HEK293T (cell line): ENCODE results near the gene COMMD6.
A peak's percentile ranks its signal among the peaks of the same experiment; 100 is the strongest.

Experiments
- CTCF ChIA-PET: fragments of 350-600 bp; formaldehyde crosslinking; extraction: SDS; loops from one replicate; lab custom pipeline; 2021; ENCODE audit warnings: antibody characterized with exemption, inconsistent platforms; lab: Yijun Ruan, JAX
- POLR2A ChIA-PET: fragments of 350-600 bp; formaldehyde crosslinking; extraction: SDS; loops from one replicate; lab custom pipeline; 2020; ENCODE audit warnings: antibody characterized with exemption, inconsistent platforms; lab: Yijun Ruan, JAX
- DNase-seq: peaks from one replicate; pipeline ENCODE4 v3.0.0; 2012; ENCODE audit warnings: mixed read lengths; ENCODE audit errors: extremely low spot score
- ARNT ChIP-seq: fragments of 450-650 bp; IDR thresholded peaks from 2 replicates; pipeline ENCODE4 v1.6.1; 2017; ENCODE audit warnings: mild to moderate bottlenecking
- BHLHE40 ChIP-seq: fragments of 450-650 bp; IDR thresholded peaks from 2 replicates; pipeline ENCODE4 v1.6.1; 2016; ENCODE audit warnings: mild to moderate bottlenecking, moderate library complexity, borderline replicate concordance
- CTBP1 ChIP-seq: fragments of 450-650 bp; IDR thresholded peaks from 2 replicates; pipeline ENCODE4 v1.6.1; 2016; ENCODE audit warnings: borderline replicate concordance
- ELF4 ChIP-seq: fragments of 450-650 bp; IDR thresholded peaks from 2 replicates; pipeline ENCODE4 v1.6.1; 2017; ENCODE audit warnings: antibody characterized with exemption
- FOXA1 ChIP-seq: fragments of 450-650 bp; IDR thresholded peaks from 2 replicates; pipeline ENCODE4 v1.6.1; 2016; ENCODE audit warnings: mild to moderate bottlenecking
- FOXK2 ChIP-seq: fragments of 450-650 bp; IDR thresholded peaks from 2 replicates; pipeline ENCODE4 v1.6.1; 2016; ENCODE audit warnings: mild to moderate bottlenecking
- FOXM1 ChIP-seq: fragments of 450-650 bp; IDR thresholded peaks from 2 replicates; pipeline ENCODE4 v1.6.1; 2017; ENCODE audit warnings: mild to moderate bottlenecking, borderline replicate concordance
- HDGF ChIP-seq: fragments of 450-650 bp; IDR thresholded peaks from 2 replicates; pipeline ENCODE4 v1.6.1; 2017; ENCODE audit warnings: antibody characterized with exemption, borderline replicate concordance
- L3MBTL2 ChIP-seq: fragments of 450-650 bp; conservative IDR thresholded peaks from 2 replicates; pipeline ENCODE4 v1.6.1; 2016; ENCODE audit warnings: mild to moderate bottlenecking
- LEF1 ChIP-seq: fragments of 450-650 bp; IDR thresholded peaks from 2 replicates; pipeline ENCODE4 v1.6.1; 2017; ENCODE audit warnings: mild to moderate bottlenecking, borderline replicate concordance
- NFRKB ChIP-seq: fragments of 450-650 bp; IDR thresholded peaks from 2 replicates; pipeline ENCODE4 v1.6.1; 2016; ENCODE audit warnings: mild to moderate bottlenecking, moderate library complexity
- PKNOX1 ChIP-seq: fragments of 450-650 bp; IDR thresholded peaks from 2 replicates; pipeline ENCODE4 v1.6.1; 2016
- SP1 ChIP-seq: fragments of 450-650 bp; IDR thresholded peaks from 2 replicates; pipeline ENCODE4 v1.6.1; 2017
- SUZ12 ChIP-seq: fragments of 450-650 bp; IDR thresholded peaks from 2 replicates; pipeline ENCODE4 v1.6.1; 2016; ENCODE audit warnings: mild to moderate bottlenecking
- TARDBP ChIP-seq: fragments of 450-650 bp; IDR thresholded peaks from 2 replicates; pipeline ENCODE4 v1.6.1; 2016
- ZNF384 ChIP-seq: fragments of 450-650 bp; IDR thresholded peaks from 2 replicates; pipeline ENCODE4 v1.6.1; 2016

The COMMD6 gene

GRCh38 chr13:75566658-75567057 is 29.0 kb upstream of the COMMD6 start:
- POLR2A ChIA-PET: no interaction called here
- DNase-seq: no peak
- CTCF ChIA-PET: no interaction called here
- TF ChIP-seq LEF1: no peak
- TF ChIP-seq NFRKB: no peak
- no peak for TF ChIP-seq ZNF384
- no peak for TF ChIP-seq SUZ12
- TF ChIP-seq FOXA1: no peak
- no peak for TF ChIP-seq HDGF
- no peak for TF ChIP-seq BHLHE40

GRCh38 chr13:75558145-75558840 is 20.7 kb upstream of the COMMD6 start:
- POLR2A ChIA-PET: interaction anchor here (1.0 kb wide), 1 partner anchor 20 kb away, joined by 3 read pairs; the partner anchor contains the start of gene COMMD6
- no peak for DNase-seq
- no peak for TF ChIP-seq FOXK2
- TF ChIP-seq BHLHE40: no peak
- no peak for TF ChIP-seq CTBP1
- no peak for TF ChIP-seq L3MBTL2
- CTCF ChIA-PET: no interaction called here

- ChIA-PET POLR2A (interaction anchor here (1.5 kb wide), 1 partner anchor 75 kb away, joined by 4 read pairs; the partner anchor contains the start of gene TBC1D4), CTCF (interaction anchor here (0.8 kb wide), 1 partner anchor 53 kb away, joined by 4 read pairs; no protein-coding TSS in a partner anchor)
- DNase-seq: no peak
- no peak for TF ChIP-seq NFRKB
- no peak for TF ChIP-seq ARNT
These were observed 19.3 kb upstream of the COMMD6 start for GRCh38 chr13:75556961-75557360.

- no peak for DNase-seq
- TF ChIP-seq LEF1 (no peak), FOXA1 (no peak), ZNF384 (no peak), HDGF (no peak), L3MBTL2 (no peak), SP1 (no peak), TARDBP (no peak), NFRKB (no peak), FOXK2 (no peak), BHLHE40 (no peak), ARNT (no peak), SUZ12 (no peak), PKNOX1 (no peak), FOXM1 (no peak), CTBP1 (no peak)
- ChIA-PET CTCF (no interaction called here), POLR2A (no interaction called here)
These were observed 18.2 kb upstream of the COMMD6 start for GRCh38 chr13:75555836-75556235.

GRCh38 chr13:75554981-75555380 is 17.3 kb upstream of the COMMD6 start:
- ChIA-PET CTCF (interaction anchor here (0.6 kb wide), 1 partner anchor 567 kb away, joined by 4 read pairs; no protein-coding TSS in a partner anchor), POLR2A (no interaction called here)
- DNase-seq: no peak
- TF ChIP-seq PKNOX1: no peak
- TF ChIP-seq ZNF384: no peak
- TF ChIP-seq ELF4: no peak
- TF ChIP-seq TARDBP: no peak

GRCh38 chr13:75554464-75554863 is 16.8 kb upstream of the COMMD6 start:
- DNase-seq: no peak
- no peak for TF ChIP-seq FOXM1
- POLR2A ChIA-PET: no interaction called here
- CTCF ChIA-PET: interaction anchor here (0.6 to 0.7 kb wide), 2 partner anchors 22 to 568 kb away, joined by 3 to 4 read pairs; no protein-coding TSS in a partner anchor

GRCh38 chr13:75550159-75550567 is 12.5 kb upstream of the COMMD6 start:
- CTCF ChIA-PET: interaction anchor here (0.6 to 1.2 kb wide), 6 partner anchors 9 to 243 kb away, joined by 3 to 4 read pairs (median 3); partner anchors contain the start of gene TBC1D4
- POLR2A ChIA-PET: interaction anchor here (0.7 to 2.1 kb wide), 7 partner anchors 12 to 210 kb away, joined by 3 to 15 read pairs (median 3); partner anchors contain the start of genes COMMD6 and TBC1D4
- no peak for TF ChIP-seq TARDBP
- no peak for TF ChIP-seq L3MBTL2
- peak; percentile 78 for DNase-seq
